A673 (cell line): ENCODE measurements around the gene RBP4. TPM values are rescaled to one million over a fixed set of nuclear protein-coding genes. Genes with fewer than 3 reads are reported as not detected.

ENCODE experiments used
- BruUV-seq: library from RNA; stranded (reverse); fragments of 400-500 nt; replicated peaks from 2 replicates; lab custom pipeline; 2021; lab: Mats Ljungman, UMichigan
- CTCF ChIA-PET: fragments of 300-600 bp; sonication (Branson Sonifier 250); formaldehyde crosslinking; loops from one replicate; lab custom pipeline; 2022; ENCODE audit warnings: antibody characterized with exemption; lab: Charles Lee
- POLR2A ChIA-PET: fragments of 300-600 bp; sonication (Branson Sonifier 250); formaldehyde crosslinking; loops from one replicate; lab custom pipeline; 2022; ENCODE audit warnings: antibody characterized with exemption; ENCODE audit not compliant: low non-redundant PET; lab: Charles Lee
- DNase-seq: peaks from one replicate; pipeline ENCODE4 v3.0.0-alpha.2; 2015; ENCODE audit warnings: low spot score
- H3K27ac ChIP-seq: fragments of 200-600 bp; sonication (generic); 2 replicates; pipeline ENCODE4 v1.5.1; 2016; ENCODE audit warnings: mixed run types, low read depth, mild to moderate bottlenecking, mixed read lengths, antibody characterized with exemption, low read length; ENCODE audit not compliant: poor library complexity, severe bottlenecking
- H3K27me3 ChIP-seq: fragments of 200-600 bp; sonication (generic); replicated peaks from 2 replicates; pipeline ENCODE4 v1.6.1; 2017; ENCODE audit warnings: mixed run types, low read depth, mild to moderate bottlenecking, mixed read lengths, antibody characterized with exemption, low read length; ENCODE audit not compliant: insufficient read depth, poor library complexity
- H3K36me3 ChIP-seq: fragments of 200-600 bp; sonication (generic); 2 replicates; pipeline ENCODE4 v1.6.1; 2016; ENCODE audit warnings: mixed run types, mild to moderate bottlenecking, mixed read lengths, antibody characterized with exemption, low read length; ENCODE audit not compliant: insufficient read depth, poor library complexity, severe bottlenecking
- H3K4me1 ChIP-seq: fragments of 200-600 bp; sonication (generic); 2 replicates; pipeline ENCODE4 v1.6.1; 2017; ENCODE audit warnings: mixed run types, mild to moderate bottlenecking, mixed read lengths, antibody characterized with exemption, low read length; ENCODE audit not compliant: insufficient read depth, poor library complexity, severe bottlenecking
- H3K4me3 ChIP-seq: fragments of 200-600 bp; sonication (generic); 2 replicates; pipeline ENCODE4 v1.5.1; 2016; ENCODE audit warnings: low read depth, mixed run types, mild to moderate bottlenecking, mixed read lengths, low read length; ENCODE audit not compliant: poor library complexity, severe bottlenecking
- H3K9me3 ChIP-seq: fragments of 200-600 bp; sonication (generic); 2 replicates; pipeline ENCODE4 v1.6.1; 2016; ENCODE audit warnings: mixed run types, low read depth, mild to moderate bottlenecking, mixed read lengths, antibody characterized with exemption, low read length; ENCODE audit not compliant: poor library complexity, severe bottlenecking
- CTCF ChIP-seq: fragments of 300-800, 200-600 bp; sonication (generic); conservative IDR thresholded peaks from 2 replicates; pipeline ENCODE4 v1.5.1; 2017; ENCODE audit warnings: low read depth, mild to moderate bottlenecking, antibody characterized with exemption, low read length, moderate library complexity, mixed read lengths
- EZH2 ChIP-seq: fragments of 200-600 bp; sonication (generic); IDR thresholded peaks from 2 replicates; pipeline ENCODE4 v1.6.1; 2017; ENCODE audit warnings: borderline replicate concordance, low read depth, mild to moderate bottlenecking, mixed read lengths, antibody characterized with exemption, low read length; ENCODE audit not compliant: poor library complexity, severe bottlenecking
- intact Hi-C: fragments of 100-400 bp; cut with micrococcal nuclease; formaldehyde crosslinking; loops from one replicate; pipeline ENCODE4 v1.10.0; 2022; ENCODE audit not compliant: unreplicated experiment
- total RNA-seq: library from RNA; stranded (reverse); gene quantifications from 2 replicates; pipeline ENCODE4 v1.2.3, GENCODE V29; 2021

Gene RBP4
- total RNA-seq, 1 experiment from 2014 or later = not detected

- H3K9me3 ChIP-seq = no peaks in the 10 kb centered on the region
- TF ChIP-seq EZH2 = no peak
- no peak for TF ChIP-seq CTCF
- H3K27ac ChIP-seq = no peak overlapping the region
- BruUV-seq = no TSS peak
- no peak overlapping the region for H3K4me3 ChIP-seq
- no peak for DNase-seq
- no peaks in the 10 kb centered on the region for H3K36me3 ChIP-seq
- ChIA-PET CTCF (no interaction called here), POLR2A (no interaction called here)
- H3K4me1 ChIP-seq = no peaks in the 10 kb centered on the region
- intact Hi-C loops = no loop called here
- H3K27me3 ChIP-seq = peaks cover 4% of the 10 kb centered on the region
Observed at GRCh38 chr10:93613126-93613525, 12.1 kb upstream of the RBP4 start.

GRCh38 chr10:93612311-93612710 is 11.3 kb upstream of the RBP4 start, which contains the start of gene PDE6C:
Gene PDE6C, plus strand, starts transcription at chr10:93612537. Its CDS starts 189 bp downstream, at chr10:93612726.
- Histone ChIP-seq H3K4me3 (no peak within 1 kb of the TSS), H3K4me1 (no peaks in the 10 kb centered on the region), H3K27me3 (peaks cover 8% of the 10 kb centered on the region), H3K27ac (no peak within 1 kb of the TSS), H3K36me3 (no peaks in the 10 kb centered on the region), H3K9me3 (no peaks in the 10 kb centered on the region)
- intact Hi-C loops = no loop called here
- POLR2A ChIA-PET = no interaction called here
- no TSS peak for BruUV-seq
- TF ChIP-seq EZH2 (no peak), CTCF (no peak)
- DNase-seq = no peak
- CTCF ChIA-PET = no interaction called here

GRCh38 chr10:93608421-93608820 is 7.4 kb upstream of the RBP4 start:
- intact Hi-C loops = no loop called here
- BruUV-seq = no TSS peak
- ChIA-PET POLR2A (no interaction called here), CTCF (no interaction called here)
- Histone ChIP-seq H3K36me3 (no peaks in the 10 kb centered on the region), H3K4me3 (no peak overlapping the region), H3K27me3 (peaks cover 22% of the 10 kb centered on the region), H3K27ac (no peak overlapping the region), H3K9me3 (no peaks in the 10 kb centered on the region), H3K4me1 (no peaks in the 10 kb centered on the region)
- TF ChIP-seq CTCF (no peak), EZH2 (no peak)
- DNase-seq = no peak
